ENCODE data around the gene SKOR1.

DNA sequence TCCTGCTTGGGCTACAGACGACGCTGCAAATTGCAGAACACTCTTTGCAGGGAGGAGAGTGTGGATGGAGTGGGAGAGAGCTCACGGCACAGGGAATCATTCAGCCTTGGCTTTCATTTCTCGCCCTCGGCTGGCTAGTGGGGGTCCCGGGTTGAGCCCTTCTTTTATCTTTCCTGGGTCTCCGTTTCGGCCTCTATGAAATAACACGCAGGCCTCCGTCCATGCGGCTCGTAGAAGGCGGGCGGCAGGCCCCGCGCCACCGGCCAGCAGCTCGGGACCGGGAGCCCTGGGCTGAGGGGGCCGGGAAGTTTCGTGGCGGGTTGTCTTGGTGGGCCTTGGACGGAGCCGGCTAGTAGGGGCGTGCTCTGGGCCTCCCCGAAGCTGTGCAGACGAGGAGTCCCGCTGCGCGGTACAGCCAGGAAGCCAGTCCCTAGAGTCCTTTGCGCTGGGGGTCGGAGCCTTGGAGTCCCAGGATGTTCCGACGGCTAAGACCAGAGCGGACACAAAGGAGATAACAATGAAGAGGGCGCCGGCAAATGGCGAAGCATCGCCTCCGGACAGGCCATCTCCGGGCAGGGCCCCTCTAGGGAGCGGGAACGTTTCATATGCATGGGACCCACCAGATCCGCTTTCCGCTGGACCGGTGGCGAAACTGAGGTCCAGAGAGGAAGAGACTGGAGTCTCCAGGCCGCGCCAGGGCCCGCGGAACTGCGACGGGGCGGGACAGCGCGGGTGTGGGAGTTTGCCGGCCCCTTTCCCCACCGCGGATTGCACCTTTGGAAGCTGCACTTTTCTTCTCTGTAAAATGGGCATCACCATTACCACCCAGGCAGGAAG, 10.2 kb downstream of the SKOR1 start:
- TF ChIP-seq MIXL1 (CRISPR knock-in tag; IDR thresholded peaks at IDR 0.05): no peak
- TF ChIP-seq ZKSCAN1 (IDR thresholded peaks at IDR 0.05; ENCODE audit: low read length): no peak
- TF ChIP-seq NCOA2 (CRISPR knock-in tag; IDR thresholded peaks at IDR 0.05): no peak
- TF ChIP-seq, protein P1, sequence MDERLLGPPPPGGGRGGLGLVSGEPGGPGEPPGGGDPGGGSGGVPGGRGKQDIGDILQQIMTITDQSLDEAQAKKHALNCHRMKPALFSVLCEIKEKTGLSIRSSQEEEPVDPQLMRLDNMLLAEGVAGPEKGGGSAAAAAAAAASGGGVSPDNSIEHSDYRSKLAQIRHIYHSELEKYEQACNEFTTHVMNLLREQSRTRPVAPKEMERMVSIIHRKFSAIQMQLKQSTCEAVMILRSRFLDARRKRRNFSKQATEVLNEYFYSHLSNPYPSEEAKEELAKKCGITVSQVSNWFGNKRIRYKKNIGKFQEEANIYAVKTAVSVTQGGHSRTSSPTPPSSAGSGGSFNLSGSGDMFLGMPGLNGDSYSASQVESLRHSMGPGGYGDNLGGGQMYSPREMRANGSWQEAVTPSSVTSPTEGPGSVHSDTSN (CRISPR knock-in tag; IDR thresholded peaks at IDR 0.05): no peak

All from HepG2 (cell line).